ENCODE measurements around the gene COA1.
"Not testable (repeated sequence)": the region's sequence is repeated elsewhere in the genome, so short reads cannot be mapped to it uniquely, and the experiment has no call there.

Gene COA1

GRCh38 chr7:43734575-43735332 lies 5.4 kb upstream of the COA1 start:
- H3K4me3 ChIP-seq (ENCODE audit: low read length); H3K36me3 ChIP-seq (ENCODE audit: control insufficient read depth, insufficient read depth, low read length); H3K4me1 ChIP-seq (ENCODE audit: control insufficient read depth, insufficient read depth, low read length): not testable (repeated sequence)

GRCh38 chr7:43731494-43731893 lies 2.2 kb upstream of the COA1 start:
- H3K4me3 ChIP-seq (ENCODE audit: low read length); H3K9me3 ChIP-seq (ENCODE audit: control insufficient read depth, low read length); H3K4me1 ChIP-seq (ENCODE audit: control insufficient read depth, insufficient read depth, low read length); H3K36me3 ChIP-seq (ENCODE audit: control insufficient read depth, insufficient read depth, low read length); H3K27me3 ChIP-seq (ENCODE audit: control insufficient read depth, insufficient read depth, low read length); H3K9ac ChIP-seq (ENCODE audit: low read length): not testable (repeated sequence)

More at GRCh38 chr7:43734575-43735332, 5.4 kb upstream of the COA1 start:
- H3K27me3 ChIP-seq (ENCODE audit: control insufficient read depth, insufficient read depth, low read length); H3K9ac ChIP-seq (ENCODE audit: low read length); H3K9me3 ChIP-seq (ENCODE audit: control insufficient read depth, low read length): not testable (repeated sequence)

- Histone ChIP-seq H3K9ac (ENCODE audit: low read length) (peak overlapping the region; percentile 67), H3K9me3 (ENCODE audit: control insufficient read depth, low read length) (no peaks in the 10 kb centered on the region), H3K4me3 (ENCODE audit: low read length) (peak overlapping the region; percentile 62), H3K4me1 (ENCODE audit: control insufficient read depth, insufficient read depth, low read length) (peaks cover 6% of the 10 kb centered on the region), H3K27me3 (ENCODE audit: control insufficient read depth, insufficient read depth, low read length) (no peaks in the 10 kb centered on the region), H3K36me3 (ENCODE audit: control insufficient read depth, insufficient read depth, low read length) (no peaks in the 10 kb centered on the region)
Observed at GRCh38 chr7:43729924-43730248, 563 bp upstream of the COA1 start.

GRCh38 chr7:43727494-43727893 lies 1.8 kb downstream of the COA1 start:
- peaks cover 6% of the 10 kb centered on the region for H3K4me1 ChIP-seq (ENCODE audit: control insufficient read depth, insufficient read depth, low read length)
- H3K9ac ChIP-seq (ENCODE audit: low read length), result no peak overlapping the region
- no peak overlapping the region for H3K4me3 ChIP-seq (ENCODE audit: low read length)
- no peaks in the 10 kb centered on the region for H3K27me3 ChIP-seq (ENCODE audit: control insufficient read depth, insufficient read depth, low read length)
- H3K36me3 ChIP-seq (ENCODE audit: control insufficient read depth, insufficient read depth, low read length), result no peaks in the 10 kb centered on the region
- no peaks in the 10 kb centered on the region for H3K9me3 ChIP-seq (ENCODE audit: control insufficient read depth, low read length)

GRCh38 chr7:43727003-43727402 lies 2.3 kb downstream of the COA1 start:
- Histone ChIP-seq H3K4me1 (ENCODE audit: control insufficient read depth, insufficient read depth, low read length) (peaks cover 6% of the 10 kb centered on the region), H3K27me3 (ENCODE audit: control insufficient read depth, insufficient read depth, low read length) (no peaks in the 10 kb centered on the region), H3K36me3 (ENCODE audit: control insufficient read depth, insufficient read depth, low read length) (no peaks in the 10 kb centered on the region), H3K9ac (ENCODE audit: low read length) (no peak overlapping the region), H3K9me3 (ENCODE audit: control insufficient read depth, low read length) (no peaks in the 10 kb centered on the region), H3K4me3 (ENCODE audit: low read length) (no peak overlapping the region)

- no peak overlapping the region for H3K9ac ChIP-seq (ENCODE audit: low read length)
- H3K4me3 ChIP-seq (ENCODE audit: low read length), result no peak overlapping the region
- peaks cover 6% of the 10 kb centered on the region for H3K4me1 ChIP-seq (ENCODE audit: control insufficient read depth, insufficient read depth, low read length)
- H3K36me3 ChIP-seq (ENCODE audit: control insufficient read depth, insufficient read depth, low read length), result no peaks in the 10 kb centered on the region
- no peaks in the 10 kb centered on the region for H3K27me3 ChIP-seq (ENCODE audit: control insufficient read depth, insufficient read depth, low read length)
- H3K9me3 ChIP-seq (ENCODE audit: control insufficient read depth, low read length), result no peaks in the 10 kb centered on the region
Observed at GRCh38 chr7:43726466-43726865, 2.9 kb downstream of the COA1 start.

GRCh38 chr7:43725251-43725650 lies 4.1 kb downstream of the COA1 start:
- H3K9me3 ChIP-seq (ENCODE audit: control insufficient read depth, low read length), result no peaks in the 10 kb centered on the region
- no peaks in the 10 kb centered on the region for H3K27me3 ChIP-seq (ENCODE audit: control insufficient read depth, insufficient read depth, low read length)
- H3K36me3 ChIP-seq (ENCODE audit: control insufficient read depth, insufficient read depth, low read length), result no peaks in the 10 kb centered on the region
- no peak overlapping the region for H3K9ac ChIP-seq (ENCODE audit: low read length)
- peaks cover 6% of the 10 kb centered on the region for H3K4me1 ChIP-seq (ENCODE audit: control insufficient read depth, insufficient read depth, low read length)
- no peak overlapping the region for H3K4me3 ChIP-seq (ENCODE audit: low read length)

GRCh38 chr7:43723007-43723341 lies 6.3 kb downstream of the COA1 start:
- Histone ChIP-seq H3K4me3 (ENCODE audit: low read length) (no peak overlapping the region), H3K9me3 (ENCODE audit: control insufficient read depth, low read length) (no peaks in the 10 kb centered on the region), H3K9ac (ENCODE audit: low read length) (no peak overlapping the region), H3K27me3 (ENCODE audit: control insufficient read depth, insufficient read depth, low read length) (no peaks in the 10 kb centered on the region), H3K36me3 (ENCODE audit: control insufficient read depth, insufficient read depth, low read length) (no peaks in the 10 kb centered on the region), H3K4me1 (ENCODE audit: control insufficient read depth, insufficient read depth, low read length) (no peaks in the 10 kb centered on the region)

- H3K27me3 ChIP-seq (ENCODE audit: control insufficient read depth, insufficient read depth, low read length), result no peaks in the 10 kb centered on the region
- H3K9me3 ChIP-seq (ENCODE audit: control insufficient read depth, low read length), result no peaks in the 10 kb centered on the region
- H3K4me3 ChIP-seq (ENCODE audit: low read length), result no peak overlapping the region
- no peaks in the 10 kb centered on the region for H3K36me3 ChIP-seq (ENCODE audit: control insufficient read depth, insufficient read depth, low read length)
- H3K4me1 ChIP-seq (ENCODE audit: control insufficient read depth, insufficient read depth, low read length), result no peaks in the 10 kb centered on the region
- no peak overlapping the region for H3K9ac ChIP-seq (ENCODE audit: low read length)
Observed at GRCh38 chr7:43721193-43721806, 8.0 kb downstream of the COA1 start.

- Histone ChIP-seq H3K9me3 (ENCODE audit: control insufficient read depth, low read length) (no peaks in the 10 kb centered on the region), H3K4me1 (ENCODE audit: control insufficient read depth, insufficient read depth, low read length) (no peaks in the 10 kb centered on the region), H3K9ac (ENCODE audit: low read length) (no peak overlapping the region), H3K36me3 (ENCODE audit: control insufficient read depth, insufficient read depth, low read length) (no peaks in the 10 kb centered on the region), H3K27me3 (ENCODE audit: control insufficient read depth, insufficient read depth, low read length) (no peaks in the 10 kb centered on the region), H3K4me3 (ENCODE audit: low read length) (no peak overlapping the region)
Observed at GRCh38 chr7:43716598-43716997, 12.7 kb downstream of the COA1 start.

- H3K4me3 ChIP-seq (ENCODE audit: low read length); H3K36me3 ChIP-seq (ENCODE audit: control insufficient read depth, insufficient read depth, low read length); H3K9me3 ChIP-seq (ENCODE audit: control insufficient read depth, low read length); H3K4me1 ChIP-seq (ENCODE audit: control insufficient read depth, insufficient read depth, low read length); H3K9ac ChIP-seq (ENCODE audit: low read length); H3K27me3 ChIP-seq (ENCODE audit: control insufficient read depth, insufficient read depth, low read length): not testable (repeated sequence)
Observed at GRCh38 chr7:43715966-43716365, 13.4 kb downstream of the COA1 start.

- H3K4me1 ChIP-seq (ENCODE audit: control insufficient read depth, insufficient read depth, low read length), result no peaks in the 10 kb centered on the region
- H3K9ac ChIP-seq (ENCODE audit: low read length), result no peak overlapping the region
- no peaks in the 10 kb centered on the region for H3K27me3 ChIP-seq (ENCODE audit: control insufficient read depth, insufficient read depth, low read length)
- no peak overlapping the region for H3K4me3 ChIP-seq (ENCODE audit: low read length)
- H3K36me3 ChIP-seq (ENCODE audit: control insufficient read depth, insufficient read depth, low read length), result no peaks in the 10 kb centered on the region
- H3K9me3 ChIP-seq (ENCODE audit: control insufficient read depth, low read length), result no peaks in the 10 kb centered on the region
Observed at GRCh38 chr7:43711503-43711902, 17.8 kb downstream of the COA1 start.

- not testable (repeated sequence) for H3K9me3 ChIP-seq (ENCODE audit: control insufficient read depth, low read length); H3K27me3 ChIP-seq (ENCODE audit: control insufficient read depth, insufficient read depth, low read length); H3K9ac ChIP-seq (ENCODE audit: low read length); H3K4me1 ChIP-seq (ENCODE audit: control insufficient read depth, insufficient read depth, low read length); H3K36me3 ChIP-seq (ENCODE audit: control insufficient read depth, insufficient read depth, low read length); H3K4me3 ChIP-seq (ENCODE audit: low read length)
Observed at GRCh38 chr7:43708055-43708454, 21.3 kb downstream of the COA1 start.

All from mucosa of stomach (tissue), 1 donor.